ENCODE measurements around the gene ANAPC5.

The ANAPC5 gene

GRCh38 chr12:121366063-121366459 lies 13.8 kb upstream of the ANAPC5 start:
- DNase-seq = no peak

GRCh38 chr12:121365416-121366062 lies 13.3 kb upstream of the ANAPC5 start:
- DNase-seq = no peak

- DNase-seq = no peak
Observed at GRCh38 chr12:121364683-121365121, 12.5 kb upstream of the ANAPC5 start.

GRCh38 chr12:121358073-121358472 lies 5.9 kb upstream of the ANAPC5 start:
- no peak for DNase-seq

GRCh38 chr12:121357331-121357730 lies 5.1 kb upstream of the ANAPC5 start:
- DNase-seq = no peak

DNA sequence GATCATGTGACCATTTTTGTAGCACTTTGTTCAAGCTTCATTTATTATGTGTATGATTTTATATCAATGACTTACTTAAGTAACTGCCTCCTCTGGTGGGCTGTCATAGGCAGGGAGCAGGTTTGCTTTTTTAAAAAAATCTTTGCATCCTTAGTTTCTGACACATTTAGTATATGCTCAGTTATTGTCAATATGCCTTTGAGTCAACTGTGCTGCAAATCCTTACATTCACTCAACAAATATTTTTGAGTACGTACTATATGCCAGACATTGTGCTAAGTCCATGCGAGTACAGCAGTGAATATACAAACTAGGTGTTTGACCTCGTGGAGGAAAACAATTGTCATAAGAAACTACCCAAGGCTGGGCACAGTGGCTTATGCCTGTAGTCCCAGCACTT lies 4.4 kb upstream of the ANAPC5 start:
- no peak for DNase-seq

DNA sequence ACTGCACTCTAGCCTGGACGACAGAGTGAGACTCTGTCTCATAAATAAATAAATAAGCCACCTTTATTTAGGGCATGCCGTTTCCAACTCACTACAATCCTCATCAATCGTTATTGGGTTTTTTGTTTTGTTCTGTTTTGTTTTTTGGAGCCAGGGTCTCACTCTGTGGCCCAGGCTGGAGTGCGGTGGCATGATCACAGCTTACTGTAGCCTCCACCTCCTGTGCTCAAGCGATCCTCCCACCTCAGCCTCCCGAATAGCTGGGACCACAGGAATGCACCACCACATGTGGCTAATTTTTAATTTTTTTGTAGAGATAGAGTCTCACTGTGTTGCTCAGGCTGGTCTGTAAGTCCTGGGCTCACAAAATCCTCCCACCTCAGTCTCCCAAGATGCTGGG lies 3.6 kb upstream of the ANAPC5 start:
- DNase-seq = no peak

- no peak for DNase-seq
Observed at GRCh38 chr12:121352682-121353018, 439 bp upstream of the ANAPC5 start.

DNA sequence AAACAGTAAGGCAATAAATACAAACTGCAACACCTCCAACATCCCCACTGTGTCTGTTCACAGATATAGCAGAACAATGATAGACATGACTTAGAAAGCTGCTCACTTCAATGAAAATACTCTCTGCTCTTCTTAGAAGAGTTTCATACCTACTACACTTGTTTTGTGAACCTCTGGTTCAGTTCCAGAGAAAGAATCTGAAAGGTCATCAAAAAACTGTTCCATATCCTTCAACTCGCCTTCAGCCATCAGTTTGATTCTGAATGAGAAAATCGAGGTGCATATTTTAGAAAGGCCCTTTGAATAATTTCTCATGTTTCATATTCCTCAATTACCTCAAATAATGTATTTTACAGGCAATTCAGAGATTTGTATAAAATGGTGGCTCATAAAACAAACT lies 5.5 kb downstream of the ANAPC5 start:
- DNase-seq = no peak

GRCh38 chr12:121345151-121345815 lies 6.9 kb downstream of the ANAPC5 start:
- no peak for DNase-seq

DNA sequence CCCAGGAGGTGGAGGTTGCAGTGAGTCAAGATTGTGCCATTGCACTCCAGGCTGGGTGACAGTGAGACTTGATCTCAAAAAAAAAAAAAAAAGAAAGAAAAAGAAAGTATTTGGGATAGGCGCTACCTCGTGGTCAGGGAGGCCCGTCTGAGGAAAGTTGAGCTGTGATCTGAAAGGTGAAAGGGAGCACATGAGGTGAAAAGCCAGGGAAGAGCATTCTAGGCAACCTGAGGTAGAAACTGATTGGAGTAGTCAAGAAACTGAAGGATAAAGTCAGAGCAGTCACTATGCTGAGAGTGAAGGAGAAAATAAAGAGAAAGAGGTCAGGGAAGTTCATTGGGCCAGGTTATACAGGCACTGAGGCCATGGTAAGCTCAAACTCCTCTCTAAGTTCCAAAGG lies 7.7 kb downstream of the ANAPC5 start:
- DNase-seq = no peak

GRCh38 chr12:121337416-121337815 lies 14.8 kb downstream of the ANAPC5 start:
- no peak for DNase-seq

DNA sequence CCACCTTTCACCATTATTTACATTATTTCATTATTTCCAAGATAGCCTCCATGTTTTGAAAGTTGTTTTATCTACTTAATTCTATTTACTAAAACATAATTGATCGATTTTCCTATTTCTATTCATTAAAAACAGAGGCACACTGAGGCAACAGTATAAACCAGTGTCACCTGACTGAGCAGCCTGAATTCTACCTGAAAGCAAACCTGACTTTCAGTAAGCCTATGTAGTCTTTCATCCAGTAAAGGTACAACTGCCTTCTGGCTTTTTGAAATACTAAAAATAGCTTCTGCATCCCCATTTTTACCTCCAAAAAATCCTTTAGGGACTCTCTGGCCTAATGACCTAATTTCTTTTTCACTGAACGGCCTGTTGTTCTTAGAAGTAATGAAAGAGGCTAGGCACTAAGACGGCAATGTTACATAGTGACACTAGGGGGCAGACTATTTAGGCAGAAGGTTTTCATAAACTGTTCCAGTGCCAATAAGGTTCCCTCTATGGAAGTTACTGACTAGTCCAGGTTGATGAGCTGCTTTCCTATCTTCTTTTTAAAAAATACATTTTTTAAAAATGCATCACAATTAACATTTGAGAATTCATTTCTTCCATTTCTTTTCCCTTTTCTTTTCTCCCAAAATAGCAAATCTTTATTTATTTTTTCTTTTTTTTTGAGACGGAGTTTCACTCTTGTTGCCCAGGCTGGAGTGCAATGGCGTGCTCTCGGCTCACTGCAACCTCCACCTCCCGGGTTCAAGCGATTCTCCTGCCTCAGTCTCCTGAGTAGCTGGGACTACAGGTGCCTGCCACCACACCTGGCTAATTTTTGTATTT lies 17.5 kb downstream of the ANAPC5 start:
- DNase-seq = no peak

- DNase-seq = no peak
Observed at GRCh38 chr12:121333747-121334146, 18.5 kb downstream of the ANAPC5 start.

GRCh38 chr12:121331248-121331647 lies 21.0 kb downstream of the ANAPC5 start:
- no peak for DNase-seq

DNA sequence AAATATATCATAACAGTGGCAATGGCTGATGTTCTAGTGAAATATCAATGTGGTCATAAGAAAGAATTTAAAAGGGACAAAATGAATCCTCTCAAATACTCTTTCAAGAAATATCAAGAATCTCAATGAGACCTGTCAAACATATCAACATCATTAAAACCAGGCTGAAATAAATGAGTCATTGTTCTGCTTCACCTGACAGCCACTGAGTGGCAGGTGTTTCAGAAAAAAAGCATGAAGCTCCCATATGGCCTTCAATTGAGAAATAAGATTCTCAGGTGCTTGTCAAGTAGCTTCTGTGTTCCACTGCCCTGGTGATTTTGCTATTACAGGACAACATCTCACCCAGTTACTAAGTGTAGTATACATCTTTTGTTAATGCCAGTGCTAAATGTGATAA lies 21.5 kb downstream of the ANAPC5 start:
- no peak for DNase-seq

DNA sequence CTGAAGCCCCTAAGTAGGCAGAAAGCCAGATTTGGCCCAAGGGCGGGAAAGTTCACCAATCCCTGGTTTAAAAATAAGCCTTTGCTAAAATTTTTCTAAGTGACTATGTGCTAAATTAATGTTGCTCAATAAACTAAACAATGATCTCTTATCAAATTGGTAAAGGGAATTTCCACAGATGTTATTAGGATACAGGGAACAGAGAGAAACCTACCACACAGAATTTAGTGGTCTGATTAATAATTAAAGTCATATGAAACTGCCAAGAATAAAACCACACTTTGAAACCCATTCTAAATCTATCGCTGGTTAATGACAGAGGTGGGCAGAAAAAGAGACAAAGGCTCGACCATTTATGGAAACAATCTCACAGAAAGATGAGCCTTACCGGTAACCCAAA lies 22.0 kb downstream of the ANAPC5 start:
- no peak for DNase-seq

- no peak for DNase-seq
Observed at GRCh38 chr12:121328620-121329019, 23.6 kb downstream of the ANAPC5 start.

- DNase-seq = no peak
Observed at GRCh38 chr12:121326996-121327674, 25.1 kb downstream of the ANAPC5 start.

DNA sequence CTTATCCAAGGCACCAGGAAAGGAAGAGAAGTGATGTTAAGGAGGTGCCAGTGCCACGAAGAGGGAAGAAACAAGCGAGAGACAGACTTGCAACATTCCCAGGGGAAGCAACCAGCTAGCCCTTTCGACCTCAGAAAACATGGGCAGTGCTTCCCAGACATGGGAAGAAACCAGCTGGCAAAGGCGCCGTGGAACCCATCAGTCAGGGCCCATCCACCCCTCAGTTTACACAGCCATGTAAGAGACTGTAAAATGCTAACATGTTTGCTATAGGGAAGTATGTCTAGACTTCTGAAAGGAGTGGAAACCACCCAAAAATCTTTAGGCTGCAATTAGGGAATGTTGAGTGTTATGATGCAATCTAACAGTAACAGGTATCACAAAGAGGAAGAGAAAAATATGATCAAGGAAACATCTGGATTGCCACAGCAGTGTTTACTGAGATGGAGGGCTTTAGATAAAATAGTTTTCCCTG lies 26.3 kb downstream of the ANAPC5 start:
- no peak for DNase-seq

DNA sequence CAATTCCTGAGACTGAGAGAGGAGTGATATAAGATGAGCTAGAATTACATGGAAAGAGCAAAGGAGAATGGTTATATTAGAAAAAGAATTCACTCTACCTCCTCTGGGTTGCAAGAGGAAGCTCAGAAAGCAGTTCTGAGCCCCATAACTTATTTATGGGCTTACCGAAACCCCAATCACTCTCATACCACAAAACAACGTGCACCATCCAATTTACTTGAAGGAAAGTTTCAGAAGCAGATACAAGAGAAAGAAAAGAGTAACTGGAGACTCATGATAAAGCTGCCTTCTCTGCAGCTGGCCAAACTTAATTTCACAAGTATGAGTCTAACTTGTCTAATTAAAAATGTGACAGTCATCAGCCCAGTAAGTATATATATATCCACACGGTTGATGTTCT lies 28.3 kb downstream of the ANAPC5 start:
- no peak for DNase-seq

GRCh38 chr12:121318121-121318520 lies 34.1 kb downstream of the ANAPC5 start:
- no peak for DNase-seq

DNA sequence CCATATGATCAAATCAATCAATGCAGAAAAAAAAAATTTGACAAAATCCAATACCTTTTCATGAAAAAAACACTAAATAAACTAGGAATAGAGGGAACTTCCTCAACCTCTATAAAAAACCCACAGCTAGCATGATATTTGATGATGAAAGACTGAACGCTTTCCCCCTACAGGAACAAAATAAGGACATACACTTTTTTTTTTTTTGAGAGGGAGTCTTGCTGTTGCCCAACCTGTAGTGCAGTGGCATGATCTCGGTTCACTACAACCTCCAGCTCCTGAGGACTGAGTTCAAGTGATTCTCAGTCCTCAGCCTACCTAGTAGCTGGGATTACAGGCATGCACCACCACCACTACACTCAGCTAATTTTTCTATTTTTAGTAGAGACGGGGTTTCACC lies 37.8 kb downstream of the ANAPC5 start:
- no peak for DNase-seq

Measured in activated CD4-positive, CD25-positive, alpha-beta regulatory T cell (primary cell).